Pancreas (tissue), 10 donors: ENCODE measurements around the gene IGSF3. TPM values are rescaled to one million over a fixed set of nuclear protein-coding genes. Genes with fewer than 3 reads are reported as not detected.

Experiments used
- ATAC-seq, 4 donors: fragments of 200-7000 bp; cut with Tn5 transposase; one replicate each; pipeline versions ENCODE4 v1.8.0 to v1.9.1; 2020; ENCODE audit warnings: mild to moderate bottlenecking in 4 of 4, moderate library complexity in 4 of 4
- DNase-seq, 6 donors: peaks; one replicate each; pipeline ENCODE4 v3.0.0-alpha.2; 2020
- FAIRE-seq: peaks from 2 replicates; lab custom pipeline; 2012; peaks lifted over from hg19 to GRCh38; lab: Jason Lieb, UNC
- H3K27ac ChIP-seq, 4 donors: fragments of 200-600 bp; sonication (generic); 1 replicate in 3 of 4; 2 replicates in 1 of 4; pipeline versions ENCODE4 v1.5.0 to v1.8.0; 2020
- H3K27me3 ChIP-seq, 4 donors: fragments of 200-600 bp; one replicate each; pipeline ENCODE4 v1.8.0; 2021
- H3K36me3 ChIP-seq, 3 donors: fragments of 200-600 bp; sonication (generic) in 1 of 3; one replicate each; pipeline versions ENCODE4 v1.5.0 to v1.8.0; 2020 to 2021
- H3K4me1 ChIP-seq, 3 donors: fragments of 200-600 bp; one replicate each; pipeline ENCODE4 v1.8.0; 2021
- H3K4me3 ChIP-seq, 4 donors: fragments of 200-600 bp; sonication (generic) in 2 of 4; one replicate each; pipeline versions ENCODE4 v1.5.0 to v1.8.0; 2020 to 2021
- H3K9me3 ChIP-seq, 4 donors: fragments of 200-600 bp; one replicate each; pipeline ENCODE4 v1.8.0; 2021
- CTCF ChIP-seq, 4 donors: fragments of 200-600 bp; sonication (generic) in 3 of 4; IDR thresholded peaks; one replicate each; pipeline versions ENCODE4 v1.5.0 to v1.8.0; 2021; ENCODE audit warnings: antibody characterized with exemption in 4 of 4
- WGBS, 2 donors: extraction: QIAGEN DNeasy Blood & Tissue Kit; methylation state at CpG; one replicate each; pipeline ENCODE4 v1.1.7; 2013; 5-methylcytosine and 5-hydroxymethylcytosine counted together
- intact Hi-C, 3 donors: fragments of 100-400 bp; cut with DNase I; formaldehyde crosslinking; loops; one replicate each; pipeline versions ENCODE4 v1.11.1 to v1.14.2; 2022
- polyA plus RNA-seq, 2 donors: library from polyadenylated mRNA; stranded (reverse); fragments of 200-250 nt; gene quantifications; one replicate each; pipeline ENCODE4 v1.2.3, GENCODE V29; 2013
- total RNA-seq, 6 donors: library from RNA; stranded (reverse); fragmentation: NEBNext Ultra II Directional in 4 of 6; extraction: Animal tissue kit (Norgen Biotek cat#: 25700) in 4 of 6; gene quantifications; one replicate each; pipeline versions ENCODE4 v1.2.1 to v1.2.4, GENCODE V29; 2021 to 2023
- donor health status: healthy with polysubstance abuse.
- donor health status: DM: no; HTN: no; CAD: no; lungs with moderate emphysema.
- donor health status: DM: no; HTN: no; CAD: no.
- donor health status: control.
- donor health status: control.
- donor health status: Bipolar disorder and iron deficiency.
- donor health status: DM: yes; HTN: yes; CAD: no.
- donor health status: DM: no; HTN: no; CAD: no.
- donor health status: DM: no; HTN: no; CAD: no.
- donor health status: DM: yes; HTN: yes; CAD: no.

Gene IGSF3
- total and polyA plus RNA-seq, 8 donors, result 1.8 to 10.5 (median 2.7) TPM

DNA sequence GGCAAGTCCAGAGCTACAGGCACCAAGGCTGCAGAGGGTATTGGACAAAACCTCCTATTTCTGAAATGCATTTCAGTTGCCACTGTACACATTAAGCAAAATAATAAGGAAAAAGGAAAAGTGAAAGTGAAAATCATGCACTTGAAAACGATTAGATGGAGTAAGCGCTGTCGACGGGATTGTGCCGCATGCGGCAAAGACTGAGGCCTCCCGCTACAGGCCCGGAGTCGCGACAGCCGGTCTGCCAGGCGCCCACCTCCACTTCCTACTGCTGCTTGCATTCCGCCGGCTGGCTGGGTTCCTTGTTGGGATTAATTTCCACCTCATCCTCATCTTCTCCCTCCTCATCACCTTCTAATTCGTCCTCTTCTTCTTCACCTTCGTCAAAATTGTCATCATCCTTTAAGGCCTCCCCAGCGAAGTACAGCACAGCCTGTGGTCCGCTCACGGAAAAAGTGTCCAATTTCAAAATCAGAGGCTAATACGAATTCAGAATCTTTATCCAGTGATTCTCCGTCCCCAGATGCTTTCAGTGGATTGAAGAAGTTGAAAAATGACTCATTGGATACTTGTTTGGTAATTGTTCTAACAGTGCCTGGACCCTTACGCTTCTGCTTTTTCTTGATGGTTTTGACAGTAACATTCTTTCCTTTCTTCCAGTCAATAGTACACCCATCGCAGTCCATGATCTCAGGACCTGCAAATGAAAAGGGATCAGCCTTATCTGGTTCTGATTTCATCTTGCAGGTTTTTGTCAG, 134.7 kb downstream of the IGSF3 start:
- Histone ChIP-seq H3K27me3 (no peaks in the 10 kb centered on the region), H3K4me1 (no peaks in the 10 kb centered on the region), H3K27ac (no peak overlapping the region), H3K36me3 (no peaks in the 10 kb centered on the region), H3K4me3 (no peak overlapping the region), H3K9me3 (no peaks in the 10 kb centered on the region)
- no peak for TF ChIP-seq CTCF (IDR thresholded peaks at IDR 0.05)
- FAIRE-seq (no peak), ATAC-seq (no peak), DNase-seq (no peak)
- intact Hi-C loops, result no loop called here
- WGBS, 2 donors, result 91 to 96% methylated on average over 23 of the region's 23 CpGs

DNA sequence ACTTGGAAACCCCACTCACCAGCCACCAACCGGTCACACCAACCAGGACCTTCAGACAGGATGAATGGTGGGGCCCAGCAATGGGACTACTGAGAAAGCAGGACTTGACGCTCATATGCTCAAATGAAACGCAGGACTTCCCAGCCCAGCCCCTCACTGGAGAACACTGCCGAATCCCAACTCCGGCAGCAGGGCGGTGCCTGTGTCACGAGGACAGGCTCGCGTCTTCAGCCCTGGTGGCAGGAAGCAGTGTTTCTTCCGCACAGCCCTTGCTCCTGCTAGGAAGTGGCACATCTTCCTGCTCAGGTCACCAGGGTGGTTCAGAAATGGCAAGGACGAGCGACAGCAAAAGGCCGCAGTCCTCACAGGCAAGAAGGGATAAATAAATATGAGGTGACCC, 135.6 kb downstream of the IGSF3 start:
- no peaks in the 10 kb centered on the region for H3K4me1 ChIP-seq
- no peaks in the 10 kb centered on the region for H3K27me3 ChIP-seq
- ATAC-seq, result no peak
- no peak for TF ChIP-seq CTCF (IDR thresholded peaks at IDR 0.05)
- no peak overlapping the region for H3K27ac ChIP-seq
- H3K36me3 ChIP-seq, result no peaks in the 10 kb centered on the region
- H3K9me3 ChIP-seq, result no peaks in the 10 kb centered on the region
- H3K4me3 ChIP-seq, result no peak overlapping the region
- no peak for DNase-seq
- intact Hi-C loops, result no loop called here
- FAIRE-seq, result no peak
- WGBS, 2 donors, result 93 to 96% methylated on average over 13 of the region's 13 CpGs

DNA sequence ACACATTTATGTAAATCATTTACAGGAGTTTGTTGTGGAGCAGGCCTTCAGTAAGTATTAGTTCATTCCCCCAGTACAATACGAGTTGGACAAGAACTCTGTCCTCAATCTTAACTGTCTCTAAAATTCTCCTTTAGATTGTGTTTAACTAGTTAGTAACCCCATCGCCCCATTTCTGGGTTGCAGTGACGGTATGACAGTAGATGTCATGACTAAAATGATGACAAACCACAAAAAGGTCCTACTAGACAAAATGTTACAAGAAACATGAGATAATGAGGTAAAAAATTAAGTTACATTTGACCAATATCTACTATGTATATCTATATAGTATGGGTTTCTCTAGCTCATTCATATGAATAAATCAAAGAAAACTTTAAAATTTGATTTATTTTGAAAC, 137.9 kb downstream of the IGSF3 start:
- ATAC-seq (peak in 1 of 4 donors; percentile 32), FAIRE-seq (no peak), DNase-seq (no peak)
- Histone ChIP-seq H3K36me3 (no peaks in the 10 kb centered on the region), H3K4me3 (no peak overlapping the region), H3K27ac (no peak overlapping the region), H3K9me3 (no peaks in the 10 kb centered on the region), H3K27me3 (no peaks in the 10 kb centered on the region), H3K4me1 (no peaks in the 10 kb centered on the region)
- WGBS, 2 donors, result 70 to 78% methylated on average over 3 of the region's 3 CpGs
- intact Hi-C loops, result no loop called here
- no peak for TF ChIP-seq CTCF (IDR thresholded peaks at IDR 0.05)

GRCh38 chr1:116529199-116529631, 138.3 kb downstream of the IGSF3 start:
- Histone ChIP-seq H3K4me1 (no peaks in the 10 kb centered on the region), H3K27ac (no peak overlapping the region), H3K4me3 (no peak overlapping the region), H3K36me3 (no peaks in the 10 kb centered on the region), H3K9me3 (no peaks in the 10 kb centered on the region), H3K27me3 (no peaks in the 10 kb centered on the region)
- DNase-seq, result no peak
- ATAC-seq, result no peak
- no peak for TF ChIP-seq CTCF (IDR thresholded peaks at IDR 0.05)
- intact Hi-C loops, result no loop called here
- FAIRE-seq, result no peak
- WGBS, 2 donors, result 40 to 42% methylated on average over 3 of the region's 3 CpGs
